ENCODE results near the gene FASTKD1.
"Not testable (repeated sequence)": the region's sequence is repeated elsewhere in the genome, so short reads cannot be mapped to it uniquely, and the experiment has no call there.

Gene FASTKD1

GRCh38 chr2:169579044-169579443, 5.4 kb upstream of the FASTKD1 start:
- CTCF ChIA-PET = interaction anchor here (0.6 kb wide), 1 partner anchor 8 kb away, joined by 3 read pairs; no protein-coding TSS in a partner anchor
- no peaks in the 10 kb centered on the region for H3K36me3 ChIP-seq (ENCODE audit: control insufficient read depth in 2 of 2, insufficient read depth in 1 of 2, low read length in 2 of 2)
- POLR2A ChIA-PET = no interaction called here
- H3K9me3 ChIP-seq (ENCODE audit: control insufficient read depth, insufficient read depth, low read depth, low read length) = no peaks in the 10 kb centered on the region
- no peak overlapping the region for H3K4me3 ChIP-seq (ENCODE audit: low read depth, low read length)
- TF ChIP-seq ZNF362 (tag by site-specific recombination; IDR thresholded peaks at IDR 0.05) = no peak
- peak; percentile 73 for TF ChIP-seq ZNF449 (tag by site-specific recombination; IDR thresholded peaks at IDR 0.05)
- no peak overlapping the region for H3K27ac ChIP-seq (ENCODE audit: extremely low read depth, low read depth, low read length)
- no peaks in the 10 kb centered on the region for H3K4me1 ChIP-seq (ENCODE audit: control insufficient read depth, insufficient read depth, low read length)

- H3K9me3 ChIP-seq (ENCODE audit: control insufficient read depth, insufficient read depth, low read depth, low read length); H3K27ac ChIP-seq (ENCODE audit: extremely low read depth, low read depth, low read length); H3K4me1 ChIP-seq (ENCODE audit: control insufficient read depth, insufficient read depth, low read length); CTCF ChIA-PET; H3K4me3 ChIP-seq (ENCODE audit: low read depth, low read length); POLR2A ChIA-PET; H3K36me3 ChIP-seq (ENCODE audit: control insufficient read depth in 2 of 2, insufficient read depth in 1 of 2, low read length in 2 of 2): not testable (repeated sequence)
Measured at GRCh38 chr2:169575264-169575663, 1.6 kb upstream of the FASTKD1 start.

GRCh38 chr2:169574539-169574938, 874 bp upstream of the FASTKD1 start:
- CTCF ChIA-PET, POLR2A ChIA-PET: not testable (repeated sequence)

GRCh38 chr2:169573974-169574299, 272 bp upstream of the FASTKD1 start:
- H3K36me3 ChIP-seq (ENCODE audit: control insufficient read depth in 2 of 2, insufficient read depth in 1 of 2, low read length in 2 of 2) = peaks cover 0 to 2% of the 10 kb centered on the region in 2 experiments; a peak in 1 of 3 replicates
- POLR2A ChIA-PET = interaction anchor here (2.0 kb wide), 1 partner anchor 10 kb away, joined by 23 read pairs; the partner anchor contains the start of gene PPIG
- no peaks in the 10 kb centered on the region for H3K9me3 ChIP-seq (ENCODE audit: control insufficient read depth, insufficient read depth, low read depth, low read length)
- no peaks in the 10 kb centered on the region for H3K4me1 ChIP-seq (ENCODE audit: control insufficient read depth, insufficient read depth, low read length)
- no peak overlapping the region for H3K27ac ChIP-seq (ENCODE audit: extremely low read depth, low read depth, low read length)
- CTCF ChIA-PET = no interaction called here
- H3K4me3 ChIP-seq (ENCODE audit: low read depth, low read length) = peak overlapping the region; percentile 74
- peak; percentile 89 for TF ChIP-seq ZBTB6 (tag by site-specific recombination; IDR thresholded peaks at IDR 0.05)
- TF ChIP-seq ZNF2 (tag by site-specific recombination; IDR thresholded peaks at IDR 0.05) = no peak
- TF ChIP-seq ZBTB11 (tag by site-specific recombination; conservative IDR thresholded peaks at IDR 0.05; ENCODE audit: low read depth) = peak; percentile 7; the same call in 1 of the 2 replicates

More at GRCh38 chr2:169574539-169574938, 874 bp upstream of the FASTKD1 start:
- not testable (repeated sequence) for H3K4me1 ChIP-seq (ENCODE audit: control insufficient read depth, insufficient read depth, low read length); H3K9me3 ChIP-seq (ENCODE audit: control insufficient read depth, insufficient read depth, low read depth, low read length); H3K27ac ChIP-seq (ENCODE audit: extremely low read depth, low read depth, low read length); H3K4me3 ChIP-seq (ENCODE audit: low read depth, low read length); H3K36me3 ChIP-seq (ENCODE audit: control insufficient read depth in 2 of 2, insufficient read depth in 1 of 2, low read length in 2 of 2)

- peak overlapping the region; percentile 24 for H3K27ac ChIP-seq (ENCODE audit: extremely low read depth, low read depth, low read length)
- ChIA-PET CTCF (interaction anchor here (1.0 to 1.5 kb wide), 3 partner anchors 10 to 120 kb away, joined by 4 to 6 read pairs (median 6); no protein-coding TSS in a partner anchor), POLR2A (interaction anchor here (0.8 to 2.0 kb wide), 2 partner anchors 12 to 67 kb away, joined by 4 to 23 read pairs; partner anchors contain the start of gene PPIG)
- no peaks in the 10 kb centered on the region for H3K4me1 ChIP-seq (ENCODE audit: control insufficient read depth, insufficient read depth, low read length)
- H3K36me3 ChIP-seq (ENCODE audit: control insufficient read depth in 2 of 2, insufficient read depth in 1 of 2, low read length in 2 of 2) = peaks cover 0 to 5% of the 10 kb centered on the region in 2 experiments; a peak in 1 of 3 replicates
- H3K9me3 ChIP-seq (ENCODE audit: control insufficient read depth, insufficient read depth, low read depth, low read length) = no peaks in the 10 kb centered on the region
- peak overlapping the region; percentile 74 for H3K4me3 ChIP-seq (ENCODE audit: low read depth, low read length)
- TF ChIP-seq AEBP2 (tag by site-specific recombination; IDR thresholded peaks at IDR 0.05; ENCODE audit: borderline replicate concordance) = no peak
- no peak for TF ChIP-seq EGR2 (tag by site-specific recombination; IDR thresholded peaks at IDR 0.05; ENCODE audit: low read depth)
- peak; percentile 14; the same call in 1 of the 2 replicates for TF ChIP-seq PRDM6 (tag by site-specific recombination; IDR thresholded peaks at IDR 0.05)
- TF ChIP-seq ZNF664 (tag by site-specific recombination; IDR thresholded peaks at IDR 0.05) = peak; percentile 95
- TF ChIP-seq ZBTB8A (tag by site-specific recombination; IDR thresholded peaks at IDR 0.05) = no peak
- TF ChIP-seq ZNF19 (tag by site-specific recombination; IDR thresholded peaks at IDR 0.05; ENCODE audit: low read depth) = no peak
- no peak for TF ChIP-seq ZBTB21 (tag by site-specific recombination; IDR thresholded peaks at IDR 0.05)
- TF ChIP-seq ZNF596 (tag by site-specific recombination; IDR thresholded peaks at IDR 0.05) = no peak
Measured at GRCh38 chr2:169572821-169573159, 875 bp downstream of the FASTKD1 start.

All from HEK293 (cell line).